Left lung (tissue), 14 donors: ENCODE data around the gene GNRHR. TPM values are rescaled to one million over a fixed set of nuclear protein-coding genes. Genes with fewer than 3 reads are reported as not detected.

Experiments used
- ATAC-seq: fragments of 200-7000 bp; cut with Tn5 transposase; one replicate; pipeline ENCODE4 v1.9.1; 2020; ENCODE audit warnings: moderate library complexity
- DNase-seq, 4 donors: peaks; one replicate each; pipeline ENCODE4 v3.0.0-alpha.2; 2013 to 2020
- H3K27ac ChIP-seq, 2 donors: fragments of 200-600 bp; sonication (generic) in 1 of 2; one replicate each; pipeline versions ENCODE4 v1.5.0 to v1.8.0; 2020 to 2021
- H3K27me3 ChIP-seq, 2 donors: fragments of 200-600 bp; sonication (generic) in 1 of 2; one replicate each; pipeline versions ENCODE4 v1.5.0 to v1.8.0; 2020 to 2021
- H3K36me3 ChIP-seq, 2 donors: fragments of 200-600 bp; sonication (generic) in 1 of 2; one replicate each; pipeline versions ENCODE4 v1.5.0 to v1.8.0; 2020 to 2021
- H3K4me1 ChIP-seq, 2 donors: fragments of 200-600 bp; one replicate each; pipeline ENCODE4 v1.8.0; 2021
- H3K4me3 ChIP-seq, 2 donors: fragments of 200-600 bp; sonication (generic) in 1 of 2; one replicate each; pipeline versions ENCODE4 v1.5.0 to v1.8.0; 2020 to 2021; ENCODE audit warnings: mild to moderate bottlenecking in 1 of 2
- H3K9me3 ChIP-seq, 2 donors: fragments of 200-600 bp; sonication (generic) in 1 of 2; one replicate each; pipeline versions ENCODE4 v1.5.0 to v1.8.0; 2020 to 2021
- intact Hi-C, 2 donors: fragments of 100-400 bp; cut with DNase I; formaldehyde crosslinking; loops; one replicate each; pipeline versions ENCODE4 v1.11.2 to v1.14.2; 2022
- long read RNA-seq, 12 donors: library from polyadenylated mRNA in 2 of 12; unstranded in 2 of 12; transcript quantifications; one replicate each; pipeline ENCODE4 v2.0.0 and lab custom pipeline, GENCODE V29; 2019 to 2026
- polyA plus RNA-seq, 6 donors: library from polyadenylated mRNA; unstranded; fragments of 120-200 nt; gene quantifications; one replicate each; pipeline ENCODE4 v1.2.1, GENCODE V29; 2013; ENCODE audit not compliant: insufficient read length in 6 of 6
- total RNA-seq, 2 donors: library from RNA; stranded (reverse); fragmentation: NEBNext Ultra II Directional; extraction: Animal tissue kit (Norgen Biotek cat#: 25700); gene quantifications; one replicate each; pipeline ENCODE4 v1.2.1, GENCODE V29; 2021
- TF ChIP-seq, protein P1 (sequence below), 2 donors: fragments of 200-600 bp; sonication (generic) in 1 of 2; IDR thresholded peaks; one replicate each; pipeline versions ENCODE4 v1.5.0 to v1.8.0; 2021; ENCODE audit warnings: antibody characterized with exemption in 2 of 2
- donor health status: DM: no; HTN: yes; CAD: no.
- donor health status: DM: no; HTN: no; CAD: no.

Gene GNRHR
- not detected for total RNA-seq
- polyA plus RNA-seq = 1 to 10 TPM in 1 of 6 donors, under 1 TPM in 5; 0.66 to 1.3 (median 0.72) TPM
- long read RNA-seq, donor 1 = 0 reads
- long read RNA-seq, donor 2 = 0 reads
- long read RNA-seq, donor 3 = 0 reads
- long read RNA-seq, donor 4 = 0 reads
- long read RNA-seq, donor 5 = 0 reads
- long read RNA-seq, donor 6 = 0 reads
- long read RNA-seq, donor 7 = 0 reads
- long read RNA-seq, donor 8 = 0 reads
- long read RNA-seq, donor 9 = 0 reads
- long read RNA-seq, donor 10 = 0 reads
- long read RNA-seq, donor 11 = 0 reads
- long read RNA-seq, donor 12 = 0 reads

GRCh38 chr4:67754288-67754687 is at the start of gene GNRHR:
TSS of gene GNRHR (minus strand) at chr4:67754388. CDS start at chr4:67754335, 53 bp downstream.
- ATAC-seq = no peak
- intact Hi-C loops = no loop called here

GRCh38 chr4:67796810-67797209 is 42.6 kb upstream of the GNRHR start:
- H3K36me3 ChIP-seq = no peaks in the 10 kb centered on the region
- no peak for ATAC-seq
- H3K4me3 ChIP-seq = no peak overlapping the region
- TF ChIP-seq, protein P1, sequence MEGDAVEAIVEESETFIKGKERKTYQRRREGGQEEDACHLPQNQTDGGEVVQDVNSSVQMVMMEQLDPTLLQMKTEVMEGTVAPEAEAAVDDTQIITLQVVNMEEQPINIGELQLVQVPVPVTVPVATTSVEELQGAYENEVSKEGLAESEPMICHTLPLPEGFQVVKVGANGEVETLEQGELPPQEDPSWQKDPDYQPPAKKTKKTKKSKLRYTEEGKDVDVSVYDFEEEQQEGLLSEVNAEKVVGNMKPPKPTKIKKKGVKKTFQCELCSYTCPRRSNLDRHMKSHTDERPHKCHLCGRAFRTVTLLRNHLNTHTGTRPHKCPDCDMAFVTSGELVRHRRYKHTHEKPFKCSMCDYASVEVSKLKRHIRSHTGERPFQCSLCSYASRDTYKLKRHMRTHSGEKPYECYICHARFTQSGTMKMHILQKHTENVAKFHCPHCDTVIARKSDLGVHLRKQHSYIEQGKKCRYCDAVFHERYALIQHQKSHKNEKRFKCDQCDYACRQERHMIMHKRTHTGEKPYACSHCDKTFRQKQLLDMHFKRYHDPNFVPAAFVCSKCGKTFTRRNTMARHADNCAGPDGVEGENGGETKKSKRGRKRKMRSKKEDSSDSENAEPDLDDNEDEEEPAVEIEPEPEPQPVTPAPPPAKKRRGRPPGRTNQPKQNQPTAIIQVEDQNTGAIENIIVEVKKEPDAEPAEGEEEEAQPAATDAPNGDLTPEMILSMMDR (IDR thresholded peaks at IDR 0.05) = no peak
- no peaks in the 10 kb centered on the region for H3K9me3 ChIP-seq
- DNase-seq = no peak
- intact Hi-C loops = no loop called here
- no peaks in the 10 kb centered on the region for H3K27me3 ChIP-seq
- H3K27ac ChIP-seq = no peak overlapping the region
- H3K4me1 ChIP-seq = no peaks in the 10 kb centered on the region

More at GRCh38 chr4:67754288-67754687, at the start of gene GNRHR:
- no peak for DNase-seq
- Histone ChIP-seq H3K27me3 (no peaks in the 10 kb centered on the region), H3K4me3 (no peak within 1 kb of the TSS), H3K4me1 (no peaks in the 10 kb centered on the region), H3K27ac (no peak within 1 kb of the TSS), H3K9me3 (no peaks in the 10 kb centered on the region), H3K36me3 (no peaks in the 10 kb centered on the region)
- TF ChIP-seq, protein P1 (IDR thresholded peaks at IDR 0.05) = no peak

- ATAC-seq = no peak
- H3K4me3 ChIP-seq = no peak overlapping the region
- H3K9me3 ChIP-seq = peaks cover 0 to 1% of the 10 kb centered on the region in 2 donors
- DNase-seq = no peak
- H3K4me1 ChIP-seq = no peaks in the 10 kb centered on the region
- intact Hi-C loops = no loop called here
- H3K36me3 ChIP-seq = no peaks in the 10 kb centered on the region
- no peaks in the 10 kb centered on the region for H3K27me3 ChIP-seq
- H3K27ac ChIP-seq = no peak overlapping the region
- TF ChIP-seq, protein P1 (IDR thresholded peaks at IDR 0.05) = no peak
These were observed 36.5 kb upstream of the GNRHR start for GRCh38 chr4:67790721-67791120.

DNA sequence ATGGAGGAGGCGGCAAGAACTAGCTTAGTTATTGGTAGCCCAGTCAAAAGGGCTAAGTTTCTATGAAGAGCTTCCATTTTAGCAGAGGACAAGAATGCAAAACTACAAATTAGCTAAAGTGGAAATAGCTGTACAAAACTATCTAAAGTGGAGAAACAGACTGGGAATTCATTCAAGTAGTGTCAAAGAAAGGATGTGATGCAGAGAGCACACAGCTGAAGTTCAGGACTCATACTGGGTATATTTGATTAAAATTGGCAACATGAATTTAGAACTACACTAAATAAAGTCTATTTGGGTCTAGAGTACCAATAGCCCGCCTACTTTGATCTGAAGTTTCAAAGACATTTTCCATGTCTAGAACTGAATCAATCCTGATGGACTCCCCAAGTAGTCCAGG is 33.1 kb upstream of the GNRHR start:
- Histone ChIP-seq H3K4me1 (no peaks in the 10 kb centered on the region), H3K27ac (no peak overlapping the region), H3K4me3 (no peak overlapping the region), H3K27me3 (no peaks in the 10 kb centered on the region), H3K36me3 (no peaks in the 10 kb centered on the region), H3K9me3 (peaks cover 0 to 1% of the 10 kb centered on the region in 2 donors)
- intact Hi-C loops = no loop called here
- TF ChIP-seq, protein P1 (IDR thresholded peaks at IDR 0.05) = no peak
- ATAC-seq = no peak
- DNase-seq = peak in 2 of 4 donors; percentile 55 to 65

DNA sequence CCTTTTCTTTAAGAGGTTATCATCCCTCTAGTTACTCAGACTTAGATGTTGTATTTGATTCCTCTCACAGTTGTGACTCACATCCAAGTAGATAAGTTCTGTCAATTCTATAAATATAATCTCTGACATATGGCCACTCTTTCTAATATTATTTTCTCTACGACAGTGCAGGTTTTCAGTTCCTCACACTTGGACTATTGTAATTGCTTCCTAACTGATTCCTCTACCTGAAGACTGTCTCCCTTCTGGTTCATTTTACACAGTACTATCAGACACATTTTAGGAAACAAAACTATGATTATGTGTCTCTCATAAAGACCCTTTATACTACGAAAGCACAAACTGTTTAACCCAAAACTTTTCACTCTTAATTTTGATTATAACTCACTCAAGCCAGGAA is 31.3 kb upstream of the GNRHR start:
- Histone ChIP-seq H3K4me3 (no peak overlapping the region), H3K36me3 (no peaks in the 10 kb centered on the region), H3K27ac (no peak overlapping the region), H3K27me3 (no peaks in the 10 kb centered on the region), H3K9me3 (no peaks in the 10 kb centered on the region), H3K4me1 (no peaks in the 10 kb centered on the region)
- ATAC-seq = no peak
- intact Hi-C loops = no loop called here
- TF ChIP-seq, protein P1 (IDR thresholded peaks at IDR 0.05) = no peak
- no peak for DNase-seq
